Left lung (tissue), 10 donors: ENCODE measurements around the gene MYH10. TPM values are rescaled to one million over a fixed set of nuclear protein-coding genes. Genes with fewer than 3 reads are reported as not detected.

Experiments used
- ATAC-seq: fragments of 200-7000 bp; cut with Tn5 transposase; one replicate; pipeline ENCODE4 v1.9.1; 2020; ENCODE audit warnings: moderate library complexity
- DNase-seq, 4 donors: peaks; one replicate each; pipeline ENCODE4 v3.0.0-alpha.2; 2013 to 2020
- H3K27ac ChIP-seq, 2 donors: fragments of 200-600 bp; sonication (generic) in 1 of 2; one replicate each; pipeline versions ENCODE4 v1.5.0 to v1.8.0; 2020 to 2021
- H3K27me3 ChIP-seq, 2 donors: fragments of 200-600 bp; sonication (generic) in 1 of 2; one replicate each; pipeline versions ENCODE4 v1.5.0 to v1.8.0; 2020 to 2021
- H3K36me3 ChIP-seq, 2 donors: fragments of 200-600 bp; sonication (generic) in 1 of 2; one replicate each; pipeline versions ENCODE4 v1.5.0 to v1.8.0; 2020 to 2021
- H3K4me1 ChIP-seq, 2 donors: fragments of 200-600 bp; one replicate each; pipeline ENCODE4 v1.8.0; 2021
- H3K4me3 ChIP-seq, 2 donors: fragments of 200-600 bp; sonication (generic) in 1 of 2; one replicate each; pipeline versions ENCODE4 v1.5.0 to v1.8.0; 2020 to 2021; ENCODE audit warnings: mild to moderate bottlenecking in 1 of 2
- H3K9me3 ChIP-seq, 2 donors: fragments of 200-600 bp; sonication (generic) in 1 of 2; one replicate each; pipeline versions ENCODE4 v1.5.0 to v1.8.0; 2020 to 2021
- CTCF ChIP-seq, 2 donors: fragments of 200-600 bp; sonication (generic) in 1 of 2; IDR thresholded peaks; one replicate each; pipeline versions ENCODE4 v1.5.0 to v1.8.0; 2021; ENCODE audit warnings: antibody characterized with exemption in 2 of 2
- intact Hi-C, 2 donors: fragments of 100-400 bp; cut with DNase I; formaldehyde crosslinking; loops; one replicate each; pipeline versions ENCODE4 v1.11.2 to v1.14.2; 2022
- polyA plus RNA-seq, 6 donors: library from polyadenylated mRNA; unstranded; fragments of 120-200 nt; gene quantifications; one replicate each; pipeline ENCODE4 v1.2.1, GENCODE V29; 2013; ENCODE audit not compliant: insufficient read length in 6 of 6
- total RNA-seq, 2 donors: library from RNA; stranded (reverse); fragmentation: NEBNext Ultra II Directional; extraction: Animal tissue kit (Norgen Biotek cat#: 25700); gene quantifications; one replicate each; pipeline ENCODE4 v1.2.1, GENCODE V29; 2021
- donor health status: DM: no; HTN: yes; CAD: no.
- donor health status: DM: no; HTN: no; CAD: no.

Gene MYH10
- total and polyA plus RNA-seq, 8 donors = 70.9 to 196 (median 151) TPM

- no peaks in the 10 kb centered on the region for H3K4me1 ChIP-seq
- no peaks in the 10 kb centered on the region for H3K36me3 ChIP-seq
- no peak for DNase-seq
- peaks cover 0 to 27% of the 10 kb centered on the region in 2 donors for H3K27me3 ChIP-seq
- no peak overlapping the region for H3K4me3 ChIP-seq
- no peak overlapping the region for H3K27ac ChIP-seq
- TF ChIP-seq CTCF (IDR thresholded peaks at IDR 0.05) = no peak
- intact Hi-C loops = no loop called here
- no peak for ATAC-seq
- H3K9me3 ChIP-seq = no peaks in the 10 kb centered on the region
These were observed 19.6 kb upstream of the MYH10 start for GRCh38 chr17:8650119-8650499.

GRCh38 chr17:8649157-8650118, 18.9 kb upstream of the MYH10 start:
- H3K9me3 ChIP-seq = no peaks in the 10 kb centered on the region
- H3K27ac ChIP-seq = no peak overlapping the region

GRCh38 chr17:8647956-8648355, 17.4 kb upstream of the MYH10 start:
- intact Hi-C loops = no loop called here
- H3K27me3 ChIP-seq = peaks cover 0 to 33% of the 10 kb centered on the region in 2 donors
- H3K27ac ChIP-seq = no peak overlapping the region
- TF ChIP-seq CTCF (IDR thresholded peaks at IDR 0.05) = no peak
- no peaks in the 10 kb centered on the region for H3K4me1 ChIP-seq
- H3K4me3 ChIP-seq = no peak overlapping the region
- no peaks in the 10 kb centered on the region for H3K36me3 ChIP-seq
- H3K9me3 ChIP-seq = no peaks in the 10 kb centered on the region
- ATAC-seq (no peak), DNase-seq (no peak)

More at GRCh38 chr17:8649157-8650118, 18.9 kb upstream of the MYH10 start:
- Histone ChIP-seq H3K4me3 (no peak overlapping the region), H3K4me1 (no peaks in the 10 kb centered on the region), H3K36me3 (no peaks in the 10 kb centered on the region), H3K27me3 (peaks cover 0 to 27% of the 10 kb centered on the region in 2 donors)
- TF ChIP-seq CTCF (IDR thresholded peaks at IDR 0.05) = no peak
- DNase-seq (no peak), ATAC-seq (peak; percentile 62)
- intact Hi-C loops = no loop called here

GRCh38 chr17:8647202-8647601, 16.7 kb upstream of the MYH10 start:
- Histone ChIP-seq H3K4me1 (no peaks in the 10 kb centered on the region), H3K27ac (no peak overlapping the region), H3K4me3 (no peak overlapping the region), H3K36me3 (no peaks in the 10 kb centered on the region), H3K9me3 (no peaks in the 10 kb centered on the region), H3K27me3 (peaks cover 0 to 32% of the 10 kb centered on the region in 2 donors)
- intact Hi-C loops = no loop called here
- TF ChIP-seq CTCF (IDR thresholded peaks at IDR 0.05) = no peak
- no peak for ATAC-seq
- DNase-seq = no peak

- Histone ChIP-seq H3K4me3 (no peak overlapping the region), H3K27ac (no peak overlapping the region), H3K27me3 (peaks cover 0 to 15% of the 10 kb centered on the region in 2 donors), H3K4me1 (no peaks in the 10 kb centered on the region), H3K9me3 (no peaks in the 10 kb centered on the region), H3K36me3 (no peaks in the 10 kb centered on the region)
- TF ChIP-seq CTCF (IDR thresholded peaks at IDR 0.05) = no peak
- DNase-seq = no peak
- intact Hi-C loops = no loop called here
- no peak for ATAC-seq
These were observed 14.0 kb upstream of the MYH10 start for GRCh38 chr17:8644507-8644902.
